ENCODE data around the gene GAB3.
"Not testable (repeated sequence)": the region's sequence is repeated elsewhere in the genome, so short reads cannot be mapped to it uniquely, and the experiment has no call there.

The GAB3 gene

DNA sequence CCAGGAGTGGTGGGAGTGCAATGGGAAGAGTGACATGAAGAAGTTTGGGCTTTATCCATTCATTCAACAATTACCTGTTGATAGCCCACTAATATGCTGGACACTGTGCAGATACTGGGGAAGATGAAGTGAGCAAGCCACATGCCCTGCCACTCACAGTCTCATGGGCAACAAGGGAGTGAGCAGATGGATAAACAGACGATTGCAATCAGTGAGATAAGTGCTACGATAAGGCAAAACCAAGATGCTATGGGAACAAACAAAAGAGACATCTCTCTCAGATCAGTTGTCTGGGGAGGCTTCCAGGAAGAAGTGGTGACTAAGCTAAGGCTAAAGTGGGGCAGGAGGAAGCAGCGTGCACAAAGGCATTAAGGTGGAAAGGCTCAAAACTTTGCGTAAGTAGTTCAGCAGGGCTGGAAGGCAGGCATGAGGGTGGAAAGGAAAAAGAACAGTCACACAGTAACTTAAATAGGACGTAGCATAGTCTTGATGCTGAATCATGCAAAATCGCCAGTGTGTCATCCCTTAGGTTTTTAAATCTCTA, 31.7 kb downstream of the GAB3 start:
- DNase-seq (ENCODE audit: low read depth) = no peak

DNA sequence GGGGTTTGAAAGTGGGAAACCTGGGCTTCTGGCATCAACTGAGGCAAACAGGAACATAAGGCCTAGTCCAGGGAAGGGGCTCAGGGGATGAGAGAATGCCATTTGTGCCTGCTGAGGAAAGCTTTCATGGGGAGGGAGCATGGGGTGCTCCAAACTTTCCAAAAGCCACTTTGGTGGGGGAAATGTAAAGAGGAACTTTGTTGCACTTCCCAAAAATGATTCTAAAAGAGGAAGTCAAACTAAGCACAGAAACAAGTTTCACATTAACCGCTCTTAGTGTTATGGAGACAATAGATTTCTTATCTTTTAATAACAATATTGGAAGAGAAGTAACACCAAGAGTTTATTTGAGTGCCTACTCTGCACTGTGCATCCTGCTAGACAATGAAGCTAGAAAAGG, 32.3 kb downstream of the GAB3 start:
- DNase-seq (ENCODE audit: low read depth) = no peak

GRCh38 chrX:154717824-154718223, 33.1 kb downstream of the GAB3 start:
- DNase-seq (ENCODE audit: low read depth) = no peak

DNA sequence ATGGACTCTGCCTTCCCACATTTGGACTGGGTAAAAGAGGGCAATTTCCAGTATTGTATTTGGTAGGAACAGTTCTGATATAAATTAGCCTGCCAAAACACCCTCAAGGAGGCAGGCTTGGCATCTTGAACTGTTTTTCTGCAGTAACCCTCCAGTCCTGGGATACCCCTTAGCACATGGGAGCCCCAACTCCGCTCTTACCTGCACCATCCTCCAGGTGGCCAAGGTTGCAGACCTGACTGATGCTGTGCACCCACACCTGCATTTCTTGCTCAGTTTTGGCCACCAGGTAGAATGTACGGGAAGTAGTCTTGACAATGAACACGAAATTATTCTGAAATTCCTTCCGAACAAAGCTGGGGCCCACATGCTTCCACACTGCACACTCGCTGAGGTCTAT, 35.1 kb downstream of the GAB3 start:
- DNase-seq (ENCODE audit: low read depth) = no peak

- no peak for DNase-seq (ENCODE audit: low read depth)
Measured at GRCh38 chrX:154714925-154715324, 36.0 kb downstream of the GAB3 start.

DNA sequence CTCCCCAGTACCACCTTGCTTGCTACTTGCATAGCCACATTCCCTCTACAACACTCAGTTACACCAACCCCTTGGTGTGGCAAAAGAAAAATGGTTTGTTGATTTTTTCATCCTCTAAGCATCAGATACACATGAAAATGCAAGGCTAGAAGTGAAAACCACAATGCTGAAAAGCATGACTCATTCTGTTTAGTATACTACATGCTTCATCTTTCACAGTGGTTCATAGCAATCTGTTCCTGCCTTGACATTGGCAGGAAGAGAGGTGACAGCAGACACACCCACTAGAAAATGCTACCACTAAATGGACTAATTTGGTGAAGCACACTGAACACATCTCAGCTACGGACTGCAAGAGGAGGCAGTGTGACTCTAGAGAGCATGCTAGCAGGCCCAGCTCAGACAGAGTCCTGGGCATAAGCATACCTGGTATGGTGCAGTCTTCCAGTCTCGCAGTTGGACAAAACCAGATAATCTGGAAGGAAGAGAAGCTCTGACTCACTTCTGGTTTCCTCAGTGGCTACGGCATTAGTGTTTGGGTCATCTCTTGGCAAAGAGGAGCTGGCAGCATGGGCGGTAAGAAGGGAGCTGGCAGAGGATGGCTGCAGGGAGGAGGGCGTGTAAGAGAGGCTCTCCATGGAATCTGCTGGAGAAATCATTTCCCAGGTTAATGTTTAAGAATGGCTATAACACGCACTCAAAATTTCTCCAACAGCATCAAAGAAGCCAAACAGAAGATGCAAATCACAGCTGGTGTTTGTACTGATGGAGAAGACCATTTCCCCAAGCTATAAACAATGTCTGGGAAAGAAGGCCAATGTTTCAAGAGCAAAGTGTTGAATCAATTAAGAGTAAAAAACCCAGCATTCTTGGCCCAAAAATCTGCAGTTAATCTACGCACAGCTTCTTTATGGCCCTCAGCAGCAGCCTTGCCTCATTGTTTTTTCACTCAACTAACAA, 37.8 kb downstream of the GAB3 start:
- no peak for DNase-seq (ENCODE audit: low read depth)

- no peak for DNase-seq (ENCODE audit: low read depth)
Measured at GRCh38 chrX:154711264-154711663, 39.6 kb downstream of the GAB3 start.

DNA sequence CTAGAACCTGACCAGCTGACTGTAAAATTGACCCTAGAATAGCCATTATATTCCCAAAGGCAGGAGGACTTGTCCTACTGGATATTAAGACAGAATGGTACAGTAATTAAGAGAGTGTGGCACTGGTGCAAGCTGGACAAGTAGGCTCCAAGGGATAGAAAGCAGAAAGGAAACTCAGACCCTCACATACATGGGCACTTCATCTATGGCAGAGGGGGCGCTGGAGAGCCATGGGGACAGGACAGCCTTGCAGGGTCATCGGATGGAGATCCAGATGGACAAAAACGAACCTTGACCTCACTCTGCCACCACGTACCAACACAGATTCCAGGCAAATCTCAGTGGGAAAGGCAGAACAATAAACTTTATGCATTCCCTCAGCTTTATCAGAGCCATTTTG, 40.6 kb downstream of the GAB3 start:
- no peak for DNase-seq (ENCODE audit: low read depth)

GRCh38 chrX:154698630-154699248, 52.1 kb downstream of the GAB3 start:
- no peak for DNase-seq (ENCODE audit: low read depth)

DNA sequence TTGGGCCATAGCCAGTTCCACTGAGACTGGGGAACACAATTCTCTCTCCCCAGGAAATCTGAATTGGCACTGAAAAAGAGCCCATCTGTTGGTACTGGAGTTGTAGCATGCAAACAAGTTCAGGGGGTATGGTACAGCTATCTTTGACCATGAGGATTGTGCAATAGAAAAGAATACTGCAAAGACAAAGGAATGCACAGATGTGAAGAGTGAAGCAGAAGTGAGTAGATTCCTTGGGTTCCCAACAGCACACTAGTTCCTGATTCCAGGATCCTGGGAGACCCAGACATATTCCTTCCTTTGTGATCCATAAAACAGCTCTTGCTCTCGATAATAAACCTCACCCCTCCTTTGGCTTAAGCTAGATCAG, 54.2 kb downstream of the GAB3 start:
- no peak for DNase-seq (ENCODE audit: low read depth)

DNA sequence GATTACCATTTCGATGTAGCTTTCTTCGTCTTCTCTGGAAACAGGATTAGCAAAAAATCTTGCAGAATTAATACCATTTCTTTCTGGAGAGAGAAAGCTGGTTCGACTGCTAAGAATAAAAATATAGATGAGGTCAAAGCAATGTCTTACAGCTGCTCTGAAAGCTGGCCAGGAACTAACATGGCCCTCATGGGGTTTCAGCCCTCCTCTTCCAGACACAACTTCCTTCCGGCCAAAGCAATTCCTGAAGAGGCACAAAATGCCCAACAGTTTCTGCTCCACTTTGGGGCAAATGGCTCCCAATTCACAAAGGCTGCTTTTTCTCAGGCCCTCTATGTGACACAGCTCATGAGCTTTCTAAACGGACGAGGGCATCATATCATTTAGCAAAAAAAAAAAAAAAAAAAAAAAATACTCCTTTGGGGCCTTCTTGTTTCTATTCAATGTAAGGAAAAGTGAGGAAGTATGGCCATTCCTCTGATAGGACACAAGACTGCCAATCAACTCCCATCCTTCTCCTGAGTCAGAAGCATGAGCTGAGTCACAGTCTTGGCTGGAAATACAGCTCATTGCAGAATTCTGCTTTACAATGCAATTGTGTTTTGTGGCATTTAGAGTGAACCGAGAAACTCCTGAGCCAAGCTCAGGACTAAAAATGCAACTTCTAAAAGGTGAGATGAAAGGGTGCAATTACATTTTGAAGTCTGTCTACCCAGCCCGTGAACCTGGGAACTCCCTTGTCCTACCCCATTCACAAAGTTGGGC, 54.8 kb downstream of the GAB3 start:
- no peak for DNase-seq (ENCODE audit: low read depth)

DNA sequence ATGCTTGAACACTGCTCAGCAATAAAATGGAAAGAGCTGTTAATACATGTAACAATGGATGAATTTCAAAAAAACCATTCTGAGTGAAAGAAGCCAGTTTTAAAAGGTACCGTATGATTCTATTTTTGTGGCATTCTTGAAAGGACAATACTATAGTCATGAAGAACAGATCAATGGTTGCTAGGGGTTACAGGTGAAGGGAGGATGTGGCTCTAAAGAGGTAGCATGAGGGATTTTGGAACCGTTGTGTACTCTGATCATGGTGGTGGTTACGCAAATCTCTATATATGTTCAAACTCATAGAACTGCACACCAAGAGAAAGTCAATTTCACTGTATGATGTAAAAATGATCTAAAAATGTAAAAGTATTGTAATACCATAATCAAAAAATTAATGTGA, 57.5 kb downstream of the GAB3 start:
- DNase-seq (ENCODE audit: low read depth) = no peak

DNA sequence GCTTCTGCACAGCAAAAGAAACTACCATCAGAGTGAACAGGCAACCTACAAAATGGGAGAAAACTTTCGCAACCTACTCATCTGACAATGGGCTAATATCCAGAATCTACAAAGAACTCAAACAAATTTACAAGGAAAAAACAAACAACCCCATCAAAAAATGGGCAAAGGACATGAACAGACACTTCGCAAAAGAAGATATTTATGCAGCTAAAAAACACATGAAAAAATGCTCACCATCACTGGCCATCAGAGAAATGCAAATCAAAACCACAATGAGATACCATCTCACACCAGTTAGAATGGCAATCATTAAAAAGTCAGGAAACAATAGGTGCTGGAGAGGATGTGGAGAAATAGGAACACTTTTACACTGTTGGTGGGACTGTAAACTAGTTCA, 60.4 kb downstream of the GAB3 start:
- not testable (repeated sequence) for DNase-seq (ENCODE audit: low read depth)

GRCh38 chrX:154672084-154672483, 78.8 kb downstream of the GAB3 start:
- not testable (repeated sequence) for DNase-seq (ENCODE audit: low read depth)

GRCh38 chrX:154670848-154671247, 80.0 kb downstream of the GAB3 start:
- not testable (repeated sequence) for DNase-seq (ENCODE audit: low read depth)

DNA sequence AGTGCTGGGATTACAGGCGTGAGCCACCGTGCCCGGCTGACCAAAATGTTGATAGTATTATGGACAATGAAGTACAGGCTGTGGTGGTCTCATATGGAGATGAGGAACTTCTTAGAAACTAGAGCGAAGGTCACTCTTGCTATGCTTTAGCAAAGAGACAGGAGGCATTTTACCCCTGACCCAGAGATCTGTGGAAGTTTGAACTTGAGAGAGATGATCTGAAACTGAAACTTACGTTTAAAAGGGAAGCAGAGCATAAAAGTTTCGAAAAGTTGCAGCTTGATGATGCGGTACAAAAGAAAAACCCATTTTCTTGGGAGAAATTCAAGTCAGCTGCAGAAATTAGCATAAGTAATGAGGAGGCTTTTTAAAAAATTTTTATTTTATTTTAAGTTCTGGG, 89.0 kb downstream of the GAB3 start:
- no peak for DNase-seq (ENCODE audit: low read depth)

DNA sequence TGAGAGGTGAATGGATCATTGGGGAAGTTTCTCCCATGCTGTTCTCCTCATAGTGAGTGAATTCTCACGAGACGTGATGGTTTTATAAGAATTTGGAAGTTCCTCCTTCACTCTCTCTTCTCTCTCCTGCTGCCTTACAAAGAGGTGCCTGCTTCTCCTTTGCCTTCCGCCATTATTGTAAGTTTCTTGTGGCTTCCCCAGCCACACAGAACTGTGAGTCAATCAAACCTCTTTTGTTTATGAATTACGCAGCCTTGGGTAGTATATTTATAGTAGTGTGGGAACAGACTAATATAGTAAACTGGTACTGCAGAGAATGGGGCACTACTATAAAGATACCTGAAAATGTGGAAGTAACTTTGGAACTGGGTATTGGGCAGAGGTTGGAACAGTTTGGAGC, 89.7 kb downstream of the GAB3 start:
- no peak for DNase-seq (ENCODE audit: low read depth)

DNA sequence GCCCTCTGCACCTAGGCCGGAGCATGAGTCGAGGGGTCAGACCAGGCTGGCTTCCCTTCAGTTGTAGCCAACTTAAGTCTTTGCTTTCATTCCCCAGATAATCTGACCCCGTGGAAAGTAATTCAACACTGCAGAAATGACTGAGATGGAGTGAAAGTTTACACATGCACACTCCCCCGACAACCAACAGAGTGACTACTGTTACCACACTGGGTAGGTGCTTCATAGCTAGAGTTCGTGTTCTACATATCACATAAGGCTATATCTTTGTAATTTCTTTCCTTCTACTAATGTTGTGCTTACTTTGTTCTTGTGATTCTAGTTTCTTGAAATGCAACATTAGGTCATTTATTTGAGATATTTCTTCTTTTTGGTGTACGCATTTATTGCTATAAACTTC, 90.3 kb downstream of the GAB3 start:
- DNase-seq (ENCODE audit: low read depth) = no peak

GRCh38 chrX:154658957-154659356, 91.9 kb downstream of the GAB3 start:
- no peak for DNase-seq (ENCODE audit: low read depth)

GRCh38 chrX:154658187-154658586, 92.7 kb downstream of the GAB3 start:
- no peak for DNase-seq (ENCODE audit: low read depth)

GRCh38 chrX:154657226-154657805, 93.6 kb downstream of the GAB3 start:
- DNase-seq (ENCODE audit: low read depth) = no peak

- DNase-seq (ENCODE audit: low read depth) = no peak
Measured at GRCh38 chrX:154655786-154656185, 95.1 kb downstream of the GAB3 start.

Data from stimulated activated CD8-positive, alpha-beta memory T cell treated with anti-CD3 and anti-CD28 coated beads, Interleukin-12 subunit alpha, Interleukin-12 subunit beta, amount 100 ng/mL, for 1 hour (primary cell).